HCT116 (cell line): ENCODE results near the gene ZC3H7A. TPM values are rescaled to one million over a fixed set of nuclear protein-coding genes. Genes with fewer than 3 reads are reported as not detected.
A peak's percentile ranks its signal among the peaks of the same experiment; 100 is the strongest.

Experiments
- ATAC-seq: fragments of 200-7000 bp; cut with Tn5 transposase; 2 replicates; pipeline ENCODE4 v1.9.1; 2020; ENCODE audit warnings: mild to moderate bottlenecking, moderate library complexity
- Bru-seq: library from RNA; stranded (reverse); fragments of 400-500 nt; gene quantifications from one replicate; lab custom pipeline; 2021; lab: Mats Ljungman, UMichigan
- BruChase-seq, 2 experiments: library from RNA; stranded (reverse); fragments of 400-500 nt; gene quantifications; one replicate each; lab custom pipeline; 2021; lab: Mats Ljungman, UMichigan
- BruUV-seq: library from RNA; stranded (reverse); fragments of 400-500 nt; replicated peaks from 2 replicates; lab custom pipeline; 2021; lab: Mats Ljungman, UMichigan
- CTCF ChIA-PET: fragments of 300-600 bp; sonication (Branson Sonifier 250); formaldehyde crosslinking; loops from one replicate; lab custom pipeline; 2021; ENCODE audit warnings: antibody characterized with exemption; lab: Charles Lee
- POLR2A ChIA-PET: fragments of 300-600, 350-600 bp; sonication (Branson Sonifier 250); formaldehyde crosslinking; loops from one replicate; lab custom pipeline; 2021; ENCODE audit warnings: antibody characterized with exemption; lab: Charles Lee
- RAD21 ChIA-PET, 2 experiments: fragments of 300-600 bp; sonication (Branson Sonifier 250); formaldehyde crosslinking; loops; one replicate each; lab custom pipeline; 2023; ENCODE audit warnings: low total read pairs in 2 of 2; ENCODE audit not compliant: uncharacterized antibody in 2 of 2, unreplicated experiment in 2 of 2, low non-redundant PET in 1 of 2; lab: Charles Lee
- DNase-seq: peaks from one replicate; pipeline ENCODE4 v3.0.0-alpha.2; 2010; ENCODE audit warnings: low read depth, low spot score
- H2AFZ ChIP-seq: fragments of 200-600 bp; shearing (Covaris generic), sonication (generic); 2 replicates; pipeline ENCODE4 v1.6.1; 2017; ENCODE audit warnings: low read depth, mixed run types, mixed read lengths, antibody characterized with exemption, low read length; ENCODE audit not compliant: poor library complexity, severe bottlenecking
- H3K27ac ChIP-seq: 2 replicates; pipeline ENCODE4 v1.5.1; 2012; ENCODE audit warnings: low read depth, low read length
- H3K27me3 ChIP-seq: fragments of 200-600 bp; sonication (generic); 2 replicates; pipeline ENCODE4 v1.6.1; 2016; ENCODE audit warnings: mixed run types, low read length, mixed read lengths; ENCODE audit not compliant: insufficient read depth
- H3K36me3 ChIP-seq, 2 experiments: fragments of 200-500 bp in 1 of 2; fragments of 200-600 bp in 1 of 2; sonication (Bioruptor generic) in 1 of 2; sonication (generic) in 1 of 2; 2 replicates each; pipeline versions ENCODE4 v1.5.1 to v1.6.1; 2014 to 2016; ENCODE audit warnings: low read length in 2 of 2, inconsistent platforms in 1 of 2, mixed read lengths in 1 of 2, mixed run types in 1 of 2; ENCODE audit not compliant: insufficient read depth in 2 of 2, control insufficient read depth in 1 of 2
- H3K4me1 ChIP-seq, 2 experiments: fragments of 200-600 bp in 1 of 2; sonication (generic) in 1 of 2; 2 replicates each; pipeline versions ENCODE4 v1.5.1 to v1.6.1; 2012 to 2017; ENCODE audit warnings: low read length in 2 of 2, inconsistent platforms in 1 of 2, mild to moderate bottlenecking in 1 of 2, mixed read lengths in 1 of 2, mixed run types in 1 of 2, moderate library complexity in 1 of 2; ENCODE audit not compliant: insufficient read depth in 2 of 2, control insufficient read depth in 1 of 2
- H3K4me2 ChIP-seq: fragments of 200-600 bp; sonication (generic); 2 replicates; pipeline ENCODE4 v1.6.1; 2017; ENCODE audit warnings: mixed run types, low read length, mixed read lengths
- H3K4me3 ChIP-seq, 2 experiments: fragments of 200-600 bp in 1 of 2; sonication (generic) in 1 of 2; replicated peaks in 1 of 2; 2 replicates each; pipeline ENCODE4 v1.5.1; 2011 to 2016; ENCODE audit warnings: low read length in 2 of 2, control low read depth in 1 of 2, low read depth in 1 of 2, mild to moderate bottlenecking in 1 of 2, mixed read lengths in 1 of 2, mixed run types in 1 of 2
- H3K79me2 ChIP-seq: fragments of 200-600 bp; sonication (generic); 2 replicates; pipeline ENCODE4 v1.6.1; 2017; ENCODE audit warnings: mild to moderate bottlenecking, mixed run types, low read length, moderate library complexity, mixed read lengths; ENCODE audit not compliant: insufficient read depth
- H3K9ac ChIP-seq: fragments of 200-600 bp; sonication (generic); 2 replicates; pipeline ENCODE4 v1.6.1; 2016; ENCODE audit warnings: low read length, mixed read lengths
- H3K9me2 ChIP-seq: fragments of 200-600 bp; sonication (generic), shearing (Covaris generic); 2 replicates; pipeline ENCODE4 v1.6.1; 2017; ENCODE audit warnings: mixed run types, mild to moderate bottlenecking, moderate library complexity; ENCODE audit not compliant: insufficient read depth
- H3K9me3 ChIP-seq, 2 experiments: fragments of 200-500 bp in 1 of 2; fragments of 200-600 bp in 1 of 2; sonication (Bioruptor generic) in 1 of 2; sonication (generic) in 1 of 2; 2 replicates each; pipeline ENCODE4 v1.6.1; 2014 to 2017; ENCODE audit warnings: low read length in 2 of 2, mixed read lengths in 2 of 2, inconsistent platforms in 1 of 2, low read depth in 1 of 2, mild to moderate bottlenecking in 1 of 2, mixed run types in 1 of 2, moderate library complexity in 1 of 2; ENCODE audit not compliant: control insufficient read depth in 1 of 2, insufficient read depth in 1 of 2
- H4K20me1 ChIP-seq: fragments of 200-600 bp; sonication (generic), shearing (Covaris generic); 2 replicates; pipeline ENCODE4 v1.6.1; 2017; ENCODE audit warnings: mixed run types, mild to moderate bottlenecking, moderate library complexity; ENCODE audit not compliant: insufficient read depth
- CBX3 ChIP-seq: IDR thresholded peaks from 2 replicates; pipeline ENCODE4 v1.6.1; 2012; ENCODE audit warnings: low read depth
- EZH2phosphoT487 ChIP-seq: fragments of 200-600 bp; IDR thresholded peaks from 2 replicates; pipeline ENCODE4 v1.6.1; 2018; ENCODE audit warnings: antibody characterized with exemption, borderline replicate concordance
- JUND ChIP-seq: IDR thresholded peaks from 2 replicates; pipeline ENCODE4 v1.6.1; 2012
- POLR2A ChIP-seq: IDR thresholded peaks from 2 replicates; pipeline ENCODE4 v1.7.0; 2011; ENCODE audit warnings: borderline replicate concordance; ENCODE audit not compliant: insufficient read depth, insufficient read length; ENCODE audit errors: extremely low read depth
- POLR2AphosphoS5 ChIP-seq: IDR thresholded peaks from 2 replicates; pipeline ENCODE4 v1.6.1; 2011; ENCODE audit warnings: mild to moderate bottlenecking, low read depth, low read length, moderate library complexity
- SIN3A ChIP-seq: IDR thresholded peaks from 2 replicates; pipeline ENCODE4 v1.6.1; 2012; ENCODE audit warnings: low read depth
- SP1 ChIP-seq: IDR thresholded peaks from 2 replicates; pipeline ENCODE4 v1.6.1; 2012; ENCODE audit warnings: low read depth
- YY1 ChIP-seq: IDR thresholded peaks from 2 replicates; pipeline ENCODE4 v1.6.1; 2011; ENCODE audit warnings: low read length, low read depth, moderate library complexity, mild to moderate bottlenecking; ENCODE audit not compliant: insufficient replicate concordance; ENCODE audit errors: extremely low read depth
- ZFX ChIP-seq: fragments of 450-650 bp; IDR thresholded peaks from 2 replicates; pipeline ENCODE4 v1.6.1; 2017
- intact Hi-C: fragments of 100-400 bp; cut with micrococcal nuclease; formaldehyde crosslinking; loops from 2 replicates; pipeline ENCODE4 v1.10.0; 2022
- long read RNA-seq: library from polyadenylated mRNA; unstranded; transcript quantifications from one replicate; pipeline ENCODE4 v2.0.0, GENCODE V29; 2021; ENCODE audit not compliant: unreplicated experiment
- polyA plus RNA-seq: library from polyadenylated mRNA; unstranded; fragments of >200 nt; gene quantifications from 2 replicates; pipeline ENCODE4 v1.2.1, GENCODE V29; 2012; ENCODE audit warnings: missing spikeins
- total RNA-seq: library from RNA; stranded (reverse); gene quantifications from one replicate; pipeline ENCODE4 v1.2.1, GENCODE V29; 2021; ENCODE audit not compliant: unreplicated experiment
- TF ChIP-seq, protein P1 (sequence below): IDR thresholded peaks from 2 replicates; pipeline ENCODE4 v1.6.1; 2012
- TF ChIP-seq, protein P2 (sequence below), 3 experiments: fragments of 200-600 bp in 1 of 3; sonication (generic) in 1 of 3; IDR thresholded peaks in 2 of 3; conservative IDR thresholded peaks in 1 of 3; 2 replicates each; pipeline ENCODE4 v1.5.1; 2012 to 2017; ENCODE audit warnings: low read depth in 2 of 3, low read length in 2 of 3, antibody characterized with exemption in 1 of 3, borderline replicate concordance in 1 of 3, control low read depth in 1 of 3, mild to moderate bottlenecking in 1 of 3, mixed read lengths in 1 of 3, mixed run types in 1 of 3, moderate library complexity in 1 of 3; ENCODE audit not compliant: insufficient read depth in 1 of 3

The ZC3H7A gene, protein sequence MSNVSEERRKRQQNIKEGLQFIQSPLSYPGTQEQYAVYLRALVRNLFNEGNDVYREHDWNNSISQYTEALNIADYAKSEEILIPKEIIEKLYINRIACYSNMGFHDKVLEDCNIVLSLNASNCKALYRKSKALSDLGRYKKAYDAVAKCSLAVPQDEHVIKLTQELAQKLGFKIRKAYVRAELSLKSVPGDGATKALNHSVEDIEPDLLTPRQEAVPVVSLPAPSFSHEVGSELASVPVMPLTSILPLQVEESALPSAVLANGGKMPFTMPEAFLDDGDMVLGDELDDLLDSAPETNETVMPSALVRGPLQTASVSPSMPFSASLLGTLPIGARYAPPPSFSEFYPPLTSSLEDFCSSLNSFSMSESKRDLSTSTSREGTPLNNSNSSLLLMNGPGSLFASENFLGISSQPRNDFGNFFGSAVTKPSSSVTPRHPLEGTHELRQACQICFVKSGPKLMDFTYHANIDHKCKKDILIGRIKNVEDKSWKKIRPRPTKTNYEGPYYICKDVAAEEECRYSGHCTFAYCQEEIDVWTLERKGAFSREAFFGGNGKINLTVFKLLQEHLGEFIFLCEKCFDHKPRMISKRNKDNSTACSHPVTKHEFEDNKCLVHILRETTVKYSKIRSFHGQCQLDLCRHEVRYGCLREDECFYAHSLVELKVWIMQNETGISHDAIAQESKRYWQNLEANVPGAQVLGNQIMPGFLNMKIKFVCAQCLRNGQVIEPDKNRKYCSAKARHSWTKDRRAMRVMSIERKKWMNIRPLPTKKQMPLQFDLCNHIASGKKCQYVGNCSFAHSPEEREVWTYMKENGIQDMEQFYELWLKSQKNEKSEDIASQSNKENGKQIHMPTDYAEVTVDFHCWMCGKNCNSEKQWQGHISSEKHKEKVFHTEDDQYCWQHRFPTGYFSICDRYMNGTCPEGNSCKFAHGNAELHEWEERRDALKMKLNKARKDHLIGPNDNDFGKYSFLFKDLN
- 33.4 TPM for total RNA-seq
- polyA plus RNA-seq = 14.8 and 15.7 TPM in 2 replicates
- Bru-seq, nascent RNA = percentile 80 among the genes with signal in this experiment
- percentile 84 among the genes with signal in this experiment for BruChase-seq, experiment 1, labeled RNA remaining after a 6-hour chase
- BruChase-seq, experiment 2, labeled RNA remaining after a 2-hour chase = percentile 82 among the genes with signal in this experiment
- long read RNA-seq, transcript ZC3H7A-201 (23 exons, 3,825 nt) = major isoform, 22 of 44 reads
- long read RNA-seq, partial matches to known transcripts = 11 of 44 reads
- long read RNA-seq, other reads (novel, unspliced or antisense) = 11 of 44 reads

DNA sequence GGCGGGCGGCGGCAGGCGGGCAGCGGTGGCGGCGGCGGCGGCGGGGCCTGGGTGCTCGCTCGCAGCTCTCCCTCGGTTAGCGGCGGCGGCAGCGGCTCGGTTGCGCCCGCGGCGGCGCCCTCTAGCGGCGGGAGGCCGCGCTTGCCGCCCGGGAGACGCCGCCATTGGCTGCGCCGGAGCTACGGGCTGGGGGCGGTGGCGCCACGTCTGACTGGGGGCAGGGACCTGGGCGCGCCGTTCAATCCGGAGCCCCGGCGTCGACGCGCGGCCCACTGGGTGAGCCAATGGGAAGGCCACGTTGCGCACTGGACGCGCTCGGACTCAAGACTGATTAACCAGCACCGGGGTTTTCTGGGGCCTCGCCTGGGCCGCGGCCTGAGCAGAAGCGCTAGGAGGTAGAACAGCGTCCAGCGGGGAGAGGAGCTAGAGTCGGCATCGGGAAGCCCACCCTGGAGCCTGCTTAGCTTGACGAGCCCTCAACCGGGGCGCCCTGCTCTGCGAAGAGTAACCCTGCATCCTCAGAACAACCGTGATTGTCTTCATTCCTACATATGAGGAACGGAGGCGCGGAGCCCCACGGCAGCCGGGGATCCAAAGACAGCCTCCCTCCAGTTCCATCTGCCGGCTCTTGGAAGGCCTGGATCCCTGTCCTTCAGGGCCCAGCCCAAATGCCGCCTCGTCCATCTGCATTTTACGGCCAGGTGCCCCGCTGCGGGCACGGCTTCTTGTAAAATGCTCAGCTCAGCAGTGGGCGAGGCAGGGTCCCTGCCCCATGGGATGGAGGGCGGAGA is at the start of gene ZC3H7A:
TSS of gene ZC3H7A (minus strand) at position 93 of the 791 bp plus-strand sequence. CDS start 14,904 bp downstream, outside the sequence.
- H3K9me3 ChIP-seq = no peaks in the 10 kb centered on the region
- TF ChIP-seq JUND = no peak
- TF ChIP-seq, protein P1, sequence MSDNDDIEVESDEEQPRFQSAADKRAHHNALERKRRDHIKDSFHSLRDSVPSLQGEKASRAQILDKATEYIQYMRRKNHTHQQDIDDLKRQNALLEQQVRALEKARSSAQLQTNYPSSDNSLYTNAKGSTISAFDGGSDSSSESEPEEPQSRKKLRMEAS = peak; percentile 61
- no peak; the same call in 1 of the 2 replicates for TF ChIP-seq CBX3
- TF ChIP-seq POLR2AphosphoS5 = peak; percentile 96
- TF ChIP-seq SP1 = peak; percentile 68
- TF ChIP-seq YY1 = peak; percentile 18
- TF ChIP-seq EZH2phosphoT487 = no peak
- peak; percentile 86 for TF ChIP-seq ZFX
- peak; percentile 84 for TF ChIP-seq POLR2A
- TF ChIP-seq, protein P2, sequence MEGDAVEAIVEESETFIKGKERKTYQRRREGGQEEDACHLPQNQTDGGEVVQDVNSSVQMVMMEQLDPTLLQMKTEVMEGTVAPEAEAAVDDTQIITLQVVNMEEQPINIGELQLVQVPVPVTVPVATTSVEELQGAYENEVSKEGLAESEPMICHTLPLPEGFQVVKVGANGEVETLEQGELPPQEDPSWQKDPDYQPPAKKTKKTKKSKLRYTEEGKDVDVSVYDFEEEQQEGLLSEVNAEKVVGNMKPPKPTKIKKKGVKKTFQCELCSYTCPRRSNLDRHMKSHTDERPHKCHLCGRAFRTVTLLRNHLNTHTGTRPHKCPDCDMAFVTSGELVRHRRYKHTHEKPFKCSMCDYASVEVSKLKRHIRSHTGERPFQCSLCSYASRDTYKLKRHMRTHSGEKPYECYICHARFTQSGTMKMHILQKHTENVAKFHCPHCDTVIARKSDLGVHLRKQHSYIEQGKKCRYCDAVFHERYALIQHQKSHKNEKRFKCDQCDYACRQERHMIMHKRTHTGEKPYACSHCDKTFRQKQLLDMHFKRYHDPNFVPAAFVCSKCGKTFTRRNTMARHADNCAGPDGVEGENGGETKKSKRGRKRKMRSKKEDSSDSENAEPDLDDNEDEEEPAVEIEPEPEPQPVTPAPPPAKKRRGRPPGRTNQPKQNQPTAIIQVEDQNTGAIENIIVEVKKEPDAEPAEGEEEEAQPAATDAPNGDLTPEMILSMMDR (IDR thresholded peaks at IDR 0.05 in 2 of 3, conservative IDR thresholded peaks at IDR 0.05 in 1 of 3; ENCODE audit: borderline replicate concordance in 1 of 3, insufficient read depth in 1 of 3, low read depth in 2 of 3, low read length in 2 of 3) = peak in 2 of 3 experiments; percentile 35 to 51; a peak in 4 of 6 replicates
- TF ChIP-seq SIN3A = peak; percentile 76
- peaks cover 3% of the 10 kb centered on the region; the same call in 1 of the 2 replicates for H4K20me1 ChIP-seq
- ChIA-PET POLR2A (interaction anchor here (0.8 to 1.5 kb wide), 5 partner anchors 9 to 54 kb away, joined by 3 to 10 read pairs (median 4); partner anchors contain the start of gene TXNDC11), CTCF (interaction anchor here (0.6 to 1.2 kb wide), 10 partner anchors 8 to 401 kb away, joined by 3 to 7 read pairs (median 4); no protein-coding TSS in a partner anchor), RAD21 (no interaction called here)
- no peaks in the 10 kb centered on the region for H3K27me3 ChIP-seq
- H3K4me2 ChIP-seq = peak within 1 kb of the TSS; percentile 99
- H3K27ac ChIP-seq = peak within 1 kb of the TSS; percentile 91
- no peaks in the 10 kb centered on the region; a peak in 1 of 4 replicates for H3K36me3 ChIP-seq
- BruUV-seq = TSS peak; percentile 87
- H3K79me2 ChIP-seq = peaks cover 57% of the 10 kb centered on the region
- H2AFZ ChIP-seq = no peak within 1 kb of the TSS
- H3K4me3 ChIP-seq = peak within 1 kb of the TSS; percentile 94 to 97
- peak within 1 kb of the TSS; percentile 92 for H3K9ac ChIP-seq
- ATAC-seq (peak; percentile 99), DNase-seq (peak; percentile 91)
- intact Hi-C loops = no loop called here
- H3K9me2 ChIP-seq = no peaks in the 10 kb centered on the region
- H3K4me1 ChIP-seq = peaks cover 7 to 26% of the 10 kb centered on the region in 2 experiments; a peak in 3 of 4 replicates
